HG02885 (cell line): ENCODE measurements around the gene P2RX1.
A peak's percentile ranks its signal among the peaks of the same experiment; 100 is the strongest.

Experiments
- ATAC-seq: cut with Tn5 transposase; IDR thresholded peaks from one replicate; pipeline ENCODE4 v1.9.1; 2021; ENCODE audit warnings: mild to moderate bottlenecking; ENCODE audit not compliant: unreplicated experiment, poor library complexity

Gene P2RX1

DNA sequence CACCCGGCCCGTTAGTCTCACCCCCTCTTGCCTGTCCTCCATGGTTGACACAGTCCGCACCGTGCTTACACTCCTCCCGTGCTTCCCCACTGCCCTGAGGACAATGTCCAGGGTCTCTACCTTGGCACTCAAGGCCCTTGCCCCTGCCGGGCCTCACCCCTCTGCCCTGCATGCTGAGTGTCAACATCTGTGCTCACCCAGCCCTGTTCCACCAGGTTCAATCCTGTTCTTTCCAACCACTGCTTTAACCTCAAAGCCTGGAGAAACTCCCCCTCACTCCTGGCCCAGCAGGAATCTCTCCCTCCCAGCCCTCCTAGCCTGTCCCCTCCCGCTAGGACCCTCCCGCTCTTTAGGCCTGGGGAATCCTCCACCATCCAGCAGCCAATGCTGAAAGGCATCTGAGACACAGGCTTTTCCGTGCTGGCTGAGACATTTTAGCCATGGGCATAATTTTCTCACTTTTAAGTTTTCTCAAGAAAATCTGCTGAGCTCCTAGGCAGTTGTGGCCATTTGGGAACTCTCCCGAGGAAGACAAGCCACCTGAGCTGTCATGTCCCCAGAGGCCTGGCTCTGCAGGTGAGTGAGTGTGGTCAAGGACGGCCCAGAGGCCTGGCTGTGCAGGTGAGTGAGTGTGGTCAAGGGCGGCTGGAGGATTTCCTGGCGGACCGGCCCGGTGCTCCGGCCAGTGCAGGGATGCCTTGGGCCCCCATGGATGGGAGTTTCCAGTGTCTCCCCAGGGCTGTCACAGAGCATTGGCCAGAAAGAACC lies 10.8 kb upstream of the P2RX1 start:
- ATAC-seq: no peak

DNA sequence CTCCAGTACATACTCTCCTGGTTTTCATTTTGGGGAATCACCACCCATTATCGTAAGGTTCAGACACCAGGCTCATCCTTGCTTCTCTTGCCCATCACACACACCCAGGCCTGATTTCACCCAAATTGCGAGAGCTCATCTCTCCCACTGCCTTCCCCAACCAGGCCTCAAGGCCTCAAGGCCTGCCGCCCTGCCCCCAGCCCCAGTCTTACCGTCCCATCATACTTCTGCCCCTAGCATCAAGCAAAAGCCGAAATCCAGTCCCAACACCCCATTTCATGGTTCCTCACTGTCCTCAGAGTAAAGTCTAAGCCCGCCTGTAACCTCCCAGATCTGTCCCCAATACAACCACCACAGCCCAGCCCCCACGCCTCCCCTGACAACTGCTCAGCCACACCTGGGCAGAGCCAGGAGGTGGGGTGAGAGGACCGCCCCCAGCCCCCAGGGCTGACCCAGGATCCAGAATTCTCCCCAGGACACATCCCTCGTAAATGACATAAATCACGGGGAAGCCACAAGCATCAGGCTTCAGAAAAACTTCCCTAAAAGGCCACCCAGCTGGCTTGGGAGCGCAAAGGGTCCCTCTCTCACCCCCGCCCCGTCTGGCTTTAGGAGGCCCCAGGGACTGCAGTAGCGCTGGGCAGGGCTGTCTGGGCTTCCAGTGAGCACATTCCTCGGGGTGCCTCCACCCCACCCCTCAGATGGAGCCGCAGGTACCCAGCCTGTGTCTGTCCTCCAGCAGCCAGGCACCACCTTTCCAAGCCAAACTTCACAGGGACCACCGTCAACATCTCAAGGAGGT lies 9.6 kb upstream of the P2RX1 start:
- ATAC-seq: no peak

DNA sequence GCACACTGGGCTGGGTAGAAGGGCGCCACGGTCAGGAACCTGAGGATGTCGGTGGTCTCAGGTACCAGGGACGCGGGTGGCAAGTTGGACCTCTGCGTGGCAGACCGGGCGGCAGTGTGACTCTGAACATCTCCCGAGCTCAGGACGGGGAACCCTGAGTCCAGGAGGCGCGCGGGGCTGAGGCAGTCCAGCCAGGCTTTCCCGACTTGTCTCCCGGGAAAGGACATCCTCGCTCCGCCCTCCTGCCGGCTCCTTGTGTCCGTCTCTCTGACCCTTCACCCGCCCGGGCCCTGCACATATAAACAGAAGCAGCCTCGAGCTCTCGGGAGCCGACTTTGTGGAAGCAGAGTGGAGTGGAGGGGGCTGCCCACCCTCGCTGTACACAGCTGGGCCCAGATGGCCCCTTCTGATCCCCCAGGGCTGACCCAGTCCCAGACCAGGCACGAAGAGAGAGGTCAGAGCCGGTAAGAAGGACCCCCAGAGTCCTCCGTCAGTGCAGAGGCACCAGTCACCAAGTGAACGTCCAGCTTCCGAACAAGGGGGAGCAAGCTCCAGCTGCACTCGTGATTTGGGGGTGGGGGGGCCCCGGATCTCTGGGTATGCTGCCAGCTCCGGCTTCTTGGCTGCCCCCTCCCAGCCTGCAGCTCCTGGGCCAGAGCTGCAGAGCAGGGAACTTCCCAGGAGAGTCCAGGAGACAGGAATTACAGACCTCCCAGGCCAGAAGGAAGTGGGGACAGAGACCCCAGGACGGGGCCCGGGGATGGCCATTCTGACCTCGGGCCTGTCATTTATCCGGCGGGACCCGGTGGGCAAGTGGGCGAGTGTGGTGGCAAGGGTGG lies 8.5 kb upstream of the P2RX1 start:
- no peak for ATAC-seq

DNA sequence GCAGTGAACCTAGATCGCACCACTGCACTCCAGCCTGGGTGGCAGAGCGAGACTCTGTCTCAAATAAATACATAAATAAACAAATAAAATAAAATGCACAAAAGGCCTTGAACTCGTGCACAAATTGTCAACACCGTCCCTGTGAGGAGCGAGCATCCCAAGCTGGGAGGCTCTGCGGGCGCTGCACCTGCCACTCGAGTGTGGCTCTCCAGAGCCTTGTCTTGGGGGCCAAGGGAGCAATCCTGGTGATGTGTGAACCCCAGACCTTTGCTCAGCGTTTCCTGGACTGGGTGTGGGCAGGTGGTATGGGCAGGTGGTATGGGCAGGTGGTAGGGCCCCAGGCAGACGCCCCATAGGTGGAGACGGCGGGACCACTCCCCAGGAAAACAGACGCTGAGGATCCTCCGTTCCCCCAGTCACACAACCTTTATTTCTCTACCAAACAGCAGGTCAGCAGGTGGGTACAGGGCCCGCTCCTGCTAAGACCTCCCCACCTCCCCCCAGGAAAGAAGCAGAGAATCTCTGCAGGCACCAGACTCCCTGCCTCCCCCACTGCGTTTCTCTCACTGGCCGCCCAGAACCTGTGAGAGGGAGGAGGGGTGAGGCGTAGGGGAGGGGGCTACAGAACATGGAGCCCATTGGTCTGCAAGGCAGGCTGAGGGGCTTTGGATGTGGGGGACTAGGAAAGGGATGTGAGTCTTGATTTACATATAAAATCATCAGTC lies 7.4 kb upstream of the P2RX1 start:
- no peak for ATAC-seq

GRCh38 chr17:3922765-3923164 lies 6.5 kb upstream of the P2RX1 start:
- no peak for ATAC-seq

GRCh38 chr17:3921502-3922319 lies 5.4 kb upstream of the P2RX1 start:
- ATAC-seq: no peak

- ATAC-seq: no peak
Measured at GRCh38 chr17:3921006-3921405, 4.7 kb upstream of the P2RX1 start.

DNA sequence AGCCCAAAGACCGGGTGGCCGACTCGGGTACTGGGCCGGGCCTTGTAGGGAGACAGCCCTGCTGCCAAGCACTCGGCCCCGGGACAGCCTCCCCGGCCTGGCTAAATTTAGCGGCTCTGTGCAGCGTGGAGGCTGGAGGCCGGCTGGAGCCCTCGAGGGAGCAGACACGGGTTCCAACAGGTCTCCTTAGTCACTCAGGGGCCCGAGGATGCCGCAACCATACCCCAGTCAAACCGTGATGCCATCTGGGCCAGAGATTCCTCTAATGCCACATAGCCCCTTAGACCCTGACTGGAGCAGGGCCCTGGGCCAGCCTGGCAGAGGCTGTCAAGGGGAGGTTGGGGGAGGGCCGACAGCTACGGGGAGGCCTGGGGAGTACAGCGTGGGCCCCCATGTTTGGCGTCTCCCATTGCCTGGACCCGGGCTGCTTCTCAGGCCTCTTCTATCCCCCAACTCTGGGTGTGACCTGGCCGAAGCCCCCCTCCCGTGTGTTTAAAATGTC lies 2.9 kb upstream of the P2RX1 start:
- ATAC-seq: no peak

DNA sequence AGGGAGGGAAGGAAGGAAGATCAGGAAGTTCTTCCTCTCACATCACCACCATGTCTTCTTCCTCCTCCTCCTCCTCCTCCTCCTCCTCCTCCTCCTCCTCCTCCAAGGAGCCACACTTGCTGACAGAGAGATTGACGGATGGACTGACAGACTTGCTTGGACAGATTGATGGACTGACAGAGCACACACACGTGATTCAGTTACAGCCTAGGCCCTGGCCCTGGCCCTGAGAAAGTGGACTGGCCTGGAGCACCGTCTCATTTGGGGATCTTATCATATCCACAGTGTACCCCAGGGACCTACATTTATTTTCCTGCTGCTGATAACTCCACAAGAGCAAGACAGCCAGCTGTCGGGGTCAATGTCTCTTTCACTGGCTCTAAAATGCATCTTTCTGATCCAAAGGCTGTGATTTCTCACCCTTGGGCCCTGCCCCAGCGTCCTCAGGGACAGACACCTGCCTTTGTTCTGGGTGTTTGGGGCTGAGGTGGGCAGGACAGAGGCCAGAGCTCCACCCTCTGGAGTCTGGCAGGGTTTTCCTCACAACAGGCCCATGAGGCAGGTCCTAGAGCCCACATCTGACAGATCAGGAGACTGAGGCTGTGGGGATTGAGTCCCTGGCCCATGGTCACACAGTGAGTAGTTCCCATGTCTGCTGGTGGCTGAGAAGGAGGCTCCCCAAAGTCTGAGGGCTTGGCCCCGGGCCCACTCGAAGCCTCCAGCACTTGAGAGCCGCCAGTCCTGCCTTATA lies 2.3 kb upstream of the P2RX1 start:
- no peak for ATAC-seq

DNA sequence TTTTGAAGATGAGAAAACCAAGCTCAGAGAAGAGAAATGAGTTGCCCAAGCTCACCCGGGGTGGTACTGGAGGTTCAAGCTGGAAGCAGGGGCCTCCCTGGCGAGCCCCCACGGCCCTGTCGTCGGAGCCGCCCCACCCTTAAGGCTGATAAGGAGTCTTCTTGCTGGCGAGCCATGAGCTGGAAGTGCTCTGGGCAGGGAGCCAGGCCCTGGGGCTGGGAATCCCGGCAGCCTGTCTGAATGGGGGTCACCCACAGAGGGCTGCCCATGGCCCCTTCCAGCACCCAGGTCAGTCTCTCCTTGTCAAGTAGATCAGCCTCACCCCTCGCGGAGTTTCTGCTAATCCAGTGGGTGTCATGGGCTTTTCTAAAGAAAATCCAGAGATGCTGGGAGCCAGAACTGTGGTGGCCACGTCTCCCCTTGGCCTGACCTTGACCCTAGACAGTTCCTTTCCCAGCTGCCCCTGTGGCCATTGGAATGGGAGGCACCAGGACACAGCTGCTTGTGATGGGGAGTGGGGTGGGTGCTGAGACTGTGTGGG lies 1.2 kb upstream of the P2RX1 start:
- no peak for ATAC-seq

GRCh38 chr17:3916825-3917224 lies 560 bp upstream of the P2RX1 start:
- no peak for ATAC-seq

DNA sequence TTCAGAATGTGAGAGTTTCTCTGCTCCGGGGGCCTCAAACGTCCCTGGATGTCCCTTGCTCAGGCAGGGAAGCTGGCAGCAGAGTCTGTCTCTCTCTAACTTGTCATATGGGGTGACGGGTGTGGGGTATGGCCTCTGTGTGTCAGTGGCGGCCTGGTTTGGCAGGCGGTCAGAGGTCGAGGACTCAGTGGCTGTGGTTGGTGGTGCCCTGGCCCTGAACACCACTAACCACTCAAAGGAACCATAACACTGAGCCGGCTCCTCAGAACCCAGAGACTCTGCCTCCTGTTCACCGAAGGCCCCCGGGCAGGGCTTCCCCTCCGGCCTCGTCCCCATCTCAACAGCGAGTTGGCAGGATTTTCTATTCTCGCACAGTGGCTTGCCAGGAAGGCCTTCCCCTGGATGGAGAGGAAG lies 677 bp downstream of the P2RX1 start:
- ATAC-seq: no peak

DNA sequence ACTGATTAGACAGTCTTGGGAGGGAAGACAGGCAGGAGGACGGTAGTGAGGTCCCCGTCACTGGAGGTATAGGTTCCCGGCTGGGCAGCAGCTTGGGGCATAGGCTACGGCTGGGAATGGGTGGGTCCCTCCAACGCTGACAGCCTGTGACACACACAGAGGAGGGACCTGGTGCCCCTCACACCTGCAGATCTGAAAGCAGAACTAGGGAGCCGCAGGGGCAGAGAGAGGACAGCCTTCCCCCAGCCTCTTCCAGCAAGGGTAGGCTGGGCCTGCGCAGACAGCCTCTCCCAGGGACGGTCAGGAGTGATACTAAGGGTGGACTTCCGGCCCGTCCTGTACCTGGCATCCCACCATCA lies 2.0 kb downstream of the P2RX1 start:
- ATAC-seq: peak; percentile 50

DNA sequence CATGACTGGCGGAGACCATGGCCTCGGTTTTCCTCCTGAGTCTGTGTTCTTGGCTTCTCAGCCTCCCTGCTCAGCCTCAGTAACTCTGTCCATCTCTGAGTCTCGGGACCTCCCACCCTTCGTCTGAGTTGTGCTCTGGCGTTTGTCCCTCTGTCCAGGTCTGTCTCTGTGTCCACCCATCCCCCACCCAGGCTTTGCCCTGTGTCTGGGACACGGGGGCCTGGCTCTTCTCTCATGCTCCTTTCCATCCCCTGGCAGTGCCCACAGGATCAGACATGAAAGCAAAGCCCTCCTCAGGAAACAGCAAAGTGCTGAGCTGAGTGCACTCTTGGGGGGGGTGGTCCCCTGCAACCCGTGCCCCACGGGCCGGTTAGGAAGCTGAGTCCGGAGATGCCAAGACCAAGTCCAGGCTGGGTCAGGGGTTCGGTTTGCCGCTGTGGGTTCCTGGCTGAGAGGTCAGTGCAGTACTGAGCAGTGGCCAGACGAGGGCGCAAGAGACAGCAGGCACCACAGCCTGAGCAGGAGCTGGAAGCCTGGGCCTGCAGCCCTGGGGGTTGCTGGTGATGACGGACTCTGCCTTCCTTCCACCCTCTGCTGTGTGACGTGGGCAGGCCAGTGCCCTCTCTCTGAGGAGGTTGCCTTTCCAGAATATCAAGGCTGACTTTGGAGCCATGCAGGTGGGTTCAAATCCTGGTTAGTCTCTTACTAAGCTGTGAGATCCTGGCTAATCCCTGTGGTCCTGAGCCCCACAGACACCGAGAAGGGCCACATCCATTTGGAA lies 2.5 kb downstream of the P2RX1 start:
- peak; percentile 53 for ATAC-seq

DNA sequence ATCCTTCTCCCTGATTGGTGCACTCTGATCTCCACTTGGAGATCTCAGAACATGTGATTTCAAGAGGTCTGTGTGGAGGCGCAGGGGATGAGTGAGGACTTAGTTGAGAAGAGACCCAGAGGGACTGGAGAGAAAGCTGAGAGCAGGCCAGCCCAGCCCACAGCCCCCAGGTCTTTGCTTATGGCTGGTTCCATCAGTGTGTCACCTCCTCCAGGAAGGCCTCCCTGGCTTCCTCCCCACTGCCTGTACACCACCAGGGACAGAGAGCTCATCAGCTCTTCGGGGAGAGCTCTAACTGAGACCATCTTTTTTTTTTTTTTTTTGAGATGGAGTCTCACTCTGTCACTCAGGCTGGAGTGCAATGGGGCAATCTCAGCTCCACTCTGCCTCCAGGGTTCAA lies 3.4 kb downstream of the P2RX1 start:
- ATAC-seq: no peak

DNA sequence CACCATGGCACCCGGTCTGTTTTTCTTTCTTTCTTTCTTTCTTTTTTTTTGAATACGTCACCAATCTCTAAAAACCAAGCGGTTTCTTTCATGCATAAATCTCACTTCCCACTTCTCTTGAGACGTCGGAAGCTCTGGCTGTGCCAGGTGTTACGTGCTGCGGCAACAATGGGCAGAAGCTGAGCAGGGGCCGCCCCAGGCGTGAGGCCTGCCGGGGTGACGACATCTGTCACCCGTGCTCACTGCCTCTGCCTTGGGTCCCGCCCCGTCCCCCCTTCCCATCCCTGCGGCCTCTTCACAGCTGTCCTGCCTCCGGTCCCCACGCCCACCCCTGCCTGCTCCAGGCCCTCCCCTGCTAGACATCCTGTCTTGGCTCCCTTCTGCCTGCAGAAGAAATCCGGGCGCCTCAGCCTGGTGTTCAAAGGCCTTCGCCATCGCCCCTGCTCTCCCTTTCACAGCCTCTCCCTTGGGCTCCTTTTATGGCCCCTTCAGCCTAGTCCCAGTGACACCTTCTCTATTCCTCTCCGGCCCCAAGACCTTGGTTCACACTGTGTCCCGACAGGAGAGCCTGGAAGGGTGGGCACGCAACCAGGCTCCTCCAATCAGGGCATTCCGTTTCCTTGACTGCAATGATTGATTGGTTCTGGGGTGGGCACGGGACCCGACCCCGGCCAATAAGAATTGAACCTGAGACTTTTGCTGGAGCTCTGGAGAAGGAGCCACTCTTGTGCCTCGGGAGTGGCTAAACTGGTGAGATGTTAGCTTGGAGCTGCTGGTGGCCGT lies 4.8 kb downstream of the P2RX1 start:
- peak; percentile 78 for ATAC-seq
